ENCODE results near the gene AVP.

AVP gene

GRCh38 chr20:3047486-3048419 lies 36.8 kb downstream of the AVP start:
- no peaks in the 10 kb centered on the region for H3K36me3 ChIP-seq (ENCODE audit: control insufficient read depth, insufficient read depth, low read length)
- peaks cover 2% of the 10 kb centered on the region for H3K79me2 ChIP-seq
- no peak overlapping the region for H3K9ac ChIP-seq
- peaks cover 4% of the 10 kb centered on the region for H3K4me1 ChIP-seq
- no peak overlapping the region for H3K4me2 ChIP-seq (ENCODE audit: low read length)
- no peak overlapping the region for H3K27ac ChIP-seq
- no peak overlapping the region for H3K4me3 ChIP-seq (ENCODE audit: low read depth, low read length)
- TF ChIP-seq CTCF (IDR thresholded peaks at IDR 0.05), result no peak
- H2AFZ ChIP-seq, result no peak overlapping the region
- no peaks in the 10 kb centered on the region for H3K27me3 ChIP-seq (ENCODE audit: control insufficient read depth, insufficient read depth, low read length)
- no peaks in the 10 kb centered on the region for H3K9me3 ChIP-seq (ENCODE audit: control insufficient read depth, low read length)

DNA sequence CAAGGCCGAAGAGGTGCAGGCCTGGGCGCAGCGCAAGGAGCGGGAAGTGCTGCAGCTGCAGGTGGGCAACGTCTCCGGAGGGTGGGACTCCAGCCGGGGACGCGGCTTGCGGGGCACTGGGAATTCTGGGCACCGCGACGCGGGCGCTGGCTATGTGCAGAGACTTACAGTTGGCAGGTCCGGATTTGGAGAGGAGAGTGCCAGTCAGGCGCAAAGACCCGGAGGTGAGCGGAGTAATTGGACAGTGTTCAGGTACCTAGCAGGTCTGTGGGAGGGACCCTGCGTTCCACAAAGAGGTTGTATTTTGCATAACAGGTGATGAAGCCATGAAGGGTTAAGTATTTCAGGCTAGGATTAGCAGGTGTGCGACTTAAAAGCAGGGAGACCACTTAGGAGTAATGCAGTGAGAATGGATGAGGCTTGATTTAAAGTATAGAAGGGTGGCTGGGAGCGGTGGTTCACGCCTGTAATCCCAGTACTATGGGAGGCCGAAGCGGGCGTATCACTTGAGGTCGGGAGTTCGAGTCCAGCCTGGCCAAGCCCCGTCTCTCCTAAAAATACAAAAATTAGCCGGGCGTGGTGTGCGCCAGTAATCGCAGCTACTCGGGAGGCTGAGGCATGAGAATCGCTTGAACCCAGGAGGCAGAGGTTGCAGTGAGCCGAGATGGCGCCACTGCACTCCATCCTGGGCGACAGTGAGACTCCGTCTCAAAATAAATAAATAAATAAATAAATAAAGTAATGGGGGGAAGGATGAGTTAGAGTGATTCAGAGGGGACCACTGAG lies 37.7 kb downstream of the AVP start:
- Histone ChIP-seq H3K9me3 (ENCODE audit: control insufficient read depth, low read length) (no peaks in the 10 kb centered on the region), H3K27me3 (ENCODE audit: control insufficient read depth, insufficient read depth, low read length) (no peaks in the 10 kb centered on the region), H3K4me1 (peaks cover 7% of the 10 kb centered on the region), H3K4me2 (ENCODE audit: low read length) (peak overlapping the region; percentile 87), H2AFZ (peak overlapping the region; percentile 100), H3K4me3 (ENCODE audit: low read depth, low read length) (peak overlapping the region; percentile 72), H3K79me2 (peaks cover 2% of the 10 kb centered on the region), H3K9ac (peak overlapping the region; percentile 78), H3K36me3 (ENCODE audit: control insufficient read depth, insufficient read depth, low read length) (no peaks in the 10 kb centered on the region), H3K27ac (peak overlapping the region; percentile 89)
- TF ChIP-seq CTCF (IDR thresholded peaks at IDR 0.05), result no peak

DNA sequence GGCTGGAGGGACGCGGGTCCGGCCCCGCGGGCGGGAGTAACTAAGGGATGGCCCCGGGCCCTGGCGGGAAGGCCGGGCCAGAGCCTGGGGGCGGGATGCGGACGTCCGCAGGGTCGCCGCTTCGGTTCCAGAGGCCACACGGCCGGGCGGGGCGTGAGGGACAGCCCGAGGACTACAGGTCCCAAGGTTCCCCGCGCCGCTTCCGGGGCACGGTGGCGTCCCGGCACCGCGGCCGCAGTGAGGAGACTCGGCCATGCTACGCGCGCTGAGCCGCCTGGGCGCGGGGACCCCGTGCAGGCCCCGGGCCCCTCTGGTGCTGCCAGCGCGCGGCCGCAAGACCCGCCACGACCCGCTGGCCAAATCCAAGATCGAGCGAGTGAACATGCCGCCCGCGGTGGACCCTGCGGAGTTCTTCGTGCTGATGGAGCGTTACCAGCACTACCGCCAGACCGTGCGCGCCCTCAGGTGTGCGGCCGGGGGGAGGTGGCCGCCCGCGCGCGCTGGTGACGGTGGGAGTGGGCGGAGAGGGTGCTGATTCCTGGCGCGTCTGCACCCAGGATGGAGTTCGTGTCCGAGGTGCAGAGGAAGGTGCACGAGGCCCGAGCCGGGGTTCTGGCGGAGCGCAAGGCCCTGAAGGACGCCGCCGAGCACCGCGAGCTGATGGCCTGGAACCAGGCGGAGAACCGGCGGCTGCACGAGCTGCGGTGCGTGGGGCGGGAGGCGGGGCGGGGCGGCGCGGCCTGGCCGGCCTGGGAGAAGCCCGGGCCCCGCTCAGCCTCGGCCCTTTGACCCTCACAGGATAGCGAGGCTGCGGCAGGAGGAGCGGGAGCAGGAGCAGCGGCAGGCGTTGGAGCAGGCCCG lies 38.5 kb downstream of the AVP start, which contains the start of gene MRPS26:
MRPS26 (plus strand) TSS at position 237 of the 861 bp plus-strand sequence; CDS start at position 254, 17 bp downstream.
- TF ChIP-seq CTCF (IDR thresholded peaks at IDR 0.05), result peak; percentile 8
- peaks cover 2% of the 10 kb centered on the region for H3K79me2 ChIP-seq
- no peaks in the 10 kb centered on the region for H3K36me3 ChIP-seq (ENCODE audit: control insufficient read depth, insufficient read depth, low read length)
- H3K27ac ChIP-seq, result peak within 1 kb of the TSS; percentile 89
- no peaks in the 10 kb centered on the region for H3K9me3 ChIP-seq (ENCODE audit: control insufficient read depth, low read length)
- H3K4me1 ChIP-seq, result peaks cover 9% of the 10 kb centered on the region
- peak within 1 kb of the TSS; percentile 72 for H3K4me3 ChIP-seq (ENCODE audit: low read depth, low read length)
- no peaks in the 10 kb centered on the region for H3K27me3 ChIP-seq (ENCODE audit: control insufficient read depth, insufficient read depth, low read length)
- H2AFZ ChIP-seq, result peak within 1 kb of the TSS; percentile 100
- peak within 1 kb of the TSS; percentile 87 for H3K4me2 ChIP-seq (ENCODE audit: low read length)
- peak within 1 kb of the TSS; percentile 78 for H3K9ac ChIP-seq

- H3K4me3 ChIP-seq (ENCODE audit: low read depth, low read length), result peak overlapping the region; percentile 72
- no peak for TF ChIP-seq CTCF (IDR thresholded peaks at IDR 0.05)
Observed at GRCh38 chr20:3045042-3045815, 39.3 kb downstream of the AVP start.

More at GRCh38 chr20:3045042-3045815, 39.3 kb downstream of the AVP start:
- Histone ChIP-seq H3K9ac (peak overlapping the region; percentile 78), H3K27ac (peak overlapping the region; percentile 89), H2AFZ (peak overlapping the region; percentile 100), H3K4me2 (ENCODE audit: low read length) (peak overlapping the region; percentile 83), H3K4me1 (peaks cover 9% of the 10 kb centered on the region), H3K27me3 (ENCODE audit: control insufficient read depth, insufficient read depth, low read length) (no peaks in the 10 kb centered on the region), H3K36me3 (ENCODE audit: control insufficient read depth, insufficient read depth, low read length) (no peaks in the 10 kb centered on the region), H3K9me3 (ENCODE audit: control insufficient read depth, low read length) (no peaks in the 10 kb centered on the region), H3K79me2 (peaks cover 2% of the 10 kb centered on the region)
